Measurements from ENCODE around the gene HRH3. TPM values are rescaled to one million over a fixed set of nuclear protein-coding genes. Genes with fewer than 3 reads are reported as not detected.

HRH3 gene
- total RNA-seq, 4 donors from 2014 or later = not detected

GRCh38 chr20:62222266-62222850 lies 2.3 kb upstream of the HRH3 start:
- DNase-seq = no peak
- WGBS, 2 donors = 81 to 100% methylated on average over 2 to 6 of the region's 18 CpGs
- H3K9me3 ChIP-seq = no peaks in the 10 kb centered on the region
- no peak overlapping the region for H3K4me3 ChIP-seq
- H3K36me3 ChIP-seq = no peaks in the 10 kb centered on the region
- TF ChIP-seq POLR2A (IDR thresholded peaks at IDR 0.05) = no peak
- no peak for TF ChIP-seq CTCF (IDR thresholded peaks at IDR 0.05)
- no peak overlapping the region for H3K27ac ChIP-seq
- peaks cover 11 to 30% (median 24%) of the 10 kb centered on the region in 3 donors for H3K4me1 ChIP-seq
- H3K27me3 ChIP-seq = peaks cover 11 to 100% (median 29%) of the 10 kb centered on the region in 4 donors
- intact Hi-C loops (cut with DNase I) = no loop called here

DNA sequence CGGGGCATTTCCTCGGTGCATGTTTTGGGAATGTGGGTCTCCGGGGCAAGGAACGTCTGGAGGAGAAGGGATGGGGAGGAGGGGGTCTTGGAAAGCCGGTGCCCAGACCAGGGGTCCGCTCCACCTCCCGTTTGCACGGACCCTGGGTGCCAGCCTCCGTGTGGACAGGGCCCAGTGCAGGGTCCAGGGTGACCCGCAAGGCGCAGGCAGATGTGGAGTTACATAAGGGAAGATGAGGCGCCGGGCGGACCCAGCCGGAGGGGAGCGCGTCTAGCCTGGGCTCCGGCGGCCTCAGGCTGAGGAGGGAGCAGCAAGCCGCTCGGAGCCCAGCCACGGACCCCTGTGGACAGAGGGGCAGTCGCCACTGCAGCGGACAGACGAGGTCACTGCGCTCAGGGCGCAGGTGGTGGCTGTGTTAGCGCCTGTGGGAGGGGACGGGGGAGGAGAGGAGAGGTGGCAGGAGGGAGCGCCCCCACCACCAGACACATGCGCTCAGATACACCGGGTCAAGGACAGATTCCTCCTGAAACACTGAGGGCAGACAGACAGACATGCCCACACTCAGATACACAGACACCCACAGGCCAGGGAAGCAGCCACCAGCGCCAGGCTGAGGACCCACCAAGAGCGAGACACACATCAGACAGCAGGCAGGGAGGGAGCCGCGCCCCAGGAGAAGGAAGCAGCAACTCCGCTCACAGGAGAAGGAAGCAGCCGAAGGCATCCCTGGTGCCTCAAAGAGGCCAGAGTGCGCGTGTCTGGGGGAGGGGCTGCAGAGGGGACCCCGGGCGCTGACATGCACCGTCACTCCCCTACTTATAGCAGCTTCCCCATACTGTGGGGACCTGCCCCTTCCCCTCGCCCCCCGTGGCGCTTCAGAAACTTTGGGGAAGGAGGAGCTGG lies 839 bp upstream of the HRH3 start:
- Histone ChIP-seq H3K27me3 (peaks cover 11 to 100% (median 32%) of the 10 kb centered on the region in 4 donors), H3K36me3 (no peaks in the 10 kb centered on the region), H3K27ac (no peak overlapping the region), H3K9me3 (no peaks in the 10 kb centered on the region), H3K4me3 (peak overlapping the region in 1 of 4 donors; percentile 62), H3K4me1 (peaks cover 11 to 30% (median 24%) of the 10 kb centered on the region in 3 donors)
- intact Hi-C loops (cut with DNase I) = no loop called here
- TF ChIP-seq POLR2A (IDR thresholded peaks at IDR 0.05) = no peak
- no peak for TF ChIP-seq CTCF (IDR thresholded peaks at IDR 0.05)
- 1 to 9% methylated on average over 14 to 19 of the region's 46 CpGs for WGBS, 2 donors
- no peak for DNase-seq

GRCh38 chr20:62219101-62219991 lies 732 bp downstream of the HRH3 start:
- peak overlapping the region in 3 of 4 donors; percentile 28 to 62 (median 48) for H3K4me3 ChIP-seq
- no peaks in the 10 kb centered on the region for H3K9me3 ChIP-seq
- TF ChIP-seq POLR2A (IDR thresholded peaks at IDR 0.05) = no peak
- TF ChIP-seq CTCF (IDR thresholded peaks at IDR 0.05) = no peak
- no peaks in the 10 kb centered on the region for H3K36me3 ChIP-seq
- peaks cover 11 to 100% (median 32%) of the 10 kb centered on the region in 4 donors for H3K27me3 ChIP-seq
- WGBS, 2 donors = 0 to 3% methylated on average over 3 to 18 of the region's 84 CpGs
- peaks cover 11 to 30% (median 24%) of the 10 kb centered on the region in 3 donors for H3K4me1 ChIP-seq
- H3K27ac ChIP-seq = no peak overlapping the region
- no peak for DNase-seq
- intact Hi-C loops (cut with DNase I) = no loop called here

DNA sequence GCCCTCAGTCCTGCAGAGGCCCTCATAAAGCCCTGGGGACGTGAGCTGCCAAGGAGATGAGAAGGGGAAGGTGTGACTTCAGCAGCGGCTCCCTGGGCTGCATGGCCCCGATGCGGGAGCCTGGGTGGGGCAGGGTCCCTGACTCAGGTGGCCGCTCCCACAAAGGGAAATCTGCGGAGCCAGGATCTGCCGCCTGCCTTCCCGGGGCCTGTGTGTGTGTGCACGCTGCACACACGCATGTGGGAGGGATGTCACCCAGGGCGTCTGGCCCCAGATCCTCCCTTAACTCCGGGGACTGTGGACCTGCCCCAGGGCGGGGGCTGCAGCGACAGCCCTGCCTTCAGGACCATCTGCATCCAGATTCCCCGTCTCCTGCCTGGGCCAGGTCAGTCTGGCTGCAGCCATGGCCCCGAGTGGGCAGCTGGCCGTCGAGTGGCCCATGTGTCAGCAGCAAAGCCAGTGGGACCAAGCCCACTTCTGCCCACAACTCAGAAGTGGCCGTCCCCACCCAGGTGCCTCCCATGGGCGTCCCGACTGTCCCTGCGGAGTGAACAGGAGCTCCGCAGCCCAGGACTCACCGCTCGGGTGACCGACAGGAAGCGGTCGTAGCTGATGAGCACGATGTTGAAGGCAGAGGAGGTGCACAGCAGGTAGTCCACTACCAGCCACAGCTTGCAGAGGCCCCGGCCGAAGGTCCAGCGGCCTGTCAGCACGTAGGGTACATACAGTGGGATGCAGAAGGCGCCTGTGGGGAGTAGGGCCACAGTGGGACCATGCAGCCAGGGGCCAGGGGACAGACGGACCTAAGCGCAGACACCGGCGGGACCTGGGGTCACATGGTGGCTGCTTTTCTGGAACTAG lies 1.9 kb downstream of the HRH3 start:
- peaks cover 11 to 96% (median 32%) of the 10 kb centered on the region in 4 donors for H3K27me3 ChIP-seq
- WGBS, 2 donors = 61% methylated on average over 10 of the region's 38 CpGs; no CpG with 5 or more reads in 1 of the 2 donors

More for the DNA sequence above, 1.9 kb downstream of the HRH3 start:
- peaks cover 11 to 30% (median 24%) of the 10 kb centered on the region in 3 donors for H3K4me1 ChIP-seq
- no peaks in the 10 kb centered on the region for H3K9me3 ChIP-seq
- no peak overlapping the region for H3K27ac ChIP-seq
- intact Hi-C loops (cut with DNase I) = no loop called here
- no peak for DNase-seq
- TF ChIP-seq POLR2A (IDR thresholded peaks at IDR 0.05) = no peak
- TF ChIP-seq CTCF (IDR thresholded peaks at IDR 0.05) = no peak
- H3K36me3 ChIP-seq = no peaks in the 10 kb centered on the region
- H3K4me3 ChIP-seq = no peak overlapping the region

Measured in esophagus squamous epithelium (tissue), 5 donors.